ENCODE results near the gene ZBTB7C.

GRCh38 chr18:48032876-48033789 is 376.1 kb downstream of the ZBTB7C start:
- no peak for TF ChIP-seq CTCF (conservative IDR thresholded peaks at IDR 0.05; ENCODE audit: low read length)
- TF ChIP-seq EZH2phosphoT487 (IDR thresholded peaks at IDR 0.05; ENCODE audit: borderline replicate concordance, low read depth, low read length) = no peak

Data from OCI-LY7 (cell line).